Esophagus muscularis mucosa (tissue), 3 donors: ENCODE data around the gene PLPP1.

ENCODE experiments used
- EP300 ChIP-seq: sonication (generic); formaldehyde crosslinking; IDR thresholded peaks from one replicate; pipeline ENCODE4 v1.6.1; 2017; ENCODE audit warnings: antibody characterized with exemption
- POLR2A ChIP-seq: fragments of 450-650 bp; IDR thresholded peaks from one replicate; pipeline ENCODE4 v1.6.1; 2017; ENCODE audit warnings: antibody characterized with exemption, moderate library complexity, mild to moderate bottlenecking, low read depth
- POLR2AphosphoS5 ChIP-seq, 2 donors: sonication (generic); formaldehyde crosslinking; IDR thresholded peaks; one replicate each; pipeline ENCODE4 v1.6.1; 2017; ENCODE audit warnings: antibody characterized with exemption in 2 of 2

DNA sequence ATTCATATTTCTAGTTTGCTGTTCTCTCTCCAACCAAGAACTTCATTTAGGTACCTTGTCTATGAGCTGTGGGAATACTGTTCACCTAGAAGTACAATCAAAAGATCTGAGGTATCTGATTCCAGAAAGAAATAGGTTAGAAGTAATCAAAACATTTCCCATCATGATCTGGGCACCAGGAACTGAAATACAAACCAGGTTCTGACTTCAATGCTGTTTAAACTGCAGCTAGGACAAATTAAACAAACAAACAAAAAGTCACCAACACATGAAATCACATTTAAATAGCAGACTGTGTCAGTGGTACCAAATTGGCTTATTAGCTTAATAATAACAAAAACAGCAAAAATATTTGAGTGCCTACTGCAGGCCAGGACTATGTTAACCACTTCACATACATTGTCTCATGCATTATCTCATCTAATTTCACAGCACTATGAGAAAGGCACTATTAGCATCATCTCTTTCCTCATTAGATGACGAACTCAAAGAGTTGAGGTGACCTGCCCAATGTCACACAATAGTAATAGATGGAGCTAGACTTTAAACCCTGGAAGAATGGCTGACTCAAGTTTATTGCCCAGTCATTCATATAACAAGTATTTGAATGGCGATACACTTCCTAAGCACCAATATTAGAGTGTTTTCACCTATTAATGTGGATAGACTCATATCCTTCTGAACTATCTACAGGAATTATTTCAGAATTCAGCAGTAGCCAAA lies 14.5 kb downstream of the PLPP1 start:
- no peak for TF ChIP-seq EP300
- TF ChIP-seq POLR2A, result no peak
- no peak for TF ChIP-seq POLR2AphosphoS5 (IDR thresholded peaks at IDR 0.05)
